22Rv1 (cell line): Measurements from ENCODE around the gene PLXNA2.

Experiments used
- H3K27ac ChIP-seq: fragments of 450-650 bp; 2 replicates; pipeline ENCODE4 v1.5.1; 2017
- CTCF ChIP-seq: fragments of 450-650 bp; IDR thresholded peaks from 2 replicates; pipeline ENCODE4 v1.5.1; 2017; ENCODE audit warnings: mild to moderate bottlenecking
- ZFX ChIP-seq: fragments of 450-650 bp; IDR thresholded peaks from 2 replicates; pipeline ENCODE4 v1.6.1; 2017; ENCODE audit warnings: antibody characterized with exemption, borderline replicate concordance

PLXNA2 gene

GRCh38 chr1:208239473-208240381 is 4.5 kb downstream of the PLXNA2 start:
- no peak for TF ChIP-seq ZFX
- no peak for TF ChIP-seq CTCF
- peak overlapping the region; percentile 87 for H3K27ac ChIP-seq

GRCh38 chr1:208238710-208239472 is 5.3 kb downstream of the PLXNA2 start:
- TF ChIP-seq CTCF, result peak; percentile 93
- no peak for TF ChIP-seq ZFX
- H3K27ac ChIP-seq, result peak overlapping the region; percentile 87

GRCh38 chr1:208237241-208237640 is 6.9 kb downstream of the PLXNA2 start:
- TF ChIP-seq ZFX, result no peak
- TF ChIP-seq CTCF, result no peak
- no peak overlapping the region for H3K27ac ChIP-seq

- TF ChIP-seq CTCF (no peak), ZFX (no peak)
Measured at GRCh38 chr1:208235982-208236761, 8.0 kb downstream of the PLXNA2 start.

GRCh38 chr1:208235356-208235981 is 8.7 kb downstream of the PLXNA2 start:
- H3K27ac ChIP-seq, result no peak overlapping the region
- TF ChIP-seq ZFX, result no peak
- TF ChIP-seq CTCF, result no peak

More at GRCh38 chr1:208235982-208236761, 8.0 kb downstream of the PLXNA2 start:
- H3K27ac ChIP-seq, result no peak overlapping the region

- H3K27ac ChIP-seq, result no peak overlapping the region
- TF ChIP-seq CTCF (no peak), ZFX (no peak)
Measured at GRCh38 chr1:208234721-208235120, 9.5 kb downstream of the PLXNA2 start.
